ENCODE data around the gene DCXR.

Gene DCXR

GRCh38 chr17:82036634-82037091 lies 834 bp downstream of the DCXR start:
- no peak for DNase-seq

DNA sequence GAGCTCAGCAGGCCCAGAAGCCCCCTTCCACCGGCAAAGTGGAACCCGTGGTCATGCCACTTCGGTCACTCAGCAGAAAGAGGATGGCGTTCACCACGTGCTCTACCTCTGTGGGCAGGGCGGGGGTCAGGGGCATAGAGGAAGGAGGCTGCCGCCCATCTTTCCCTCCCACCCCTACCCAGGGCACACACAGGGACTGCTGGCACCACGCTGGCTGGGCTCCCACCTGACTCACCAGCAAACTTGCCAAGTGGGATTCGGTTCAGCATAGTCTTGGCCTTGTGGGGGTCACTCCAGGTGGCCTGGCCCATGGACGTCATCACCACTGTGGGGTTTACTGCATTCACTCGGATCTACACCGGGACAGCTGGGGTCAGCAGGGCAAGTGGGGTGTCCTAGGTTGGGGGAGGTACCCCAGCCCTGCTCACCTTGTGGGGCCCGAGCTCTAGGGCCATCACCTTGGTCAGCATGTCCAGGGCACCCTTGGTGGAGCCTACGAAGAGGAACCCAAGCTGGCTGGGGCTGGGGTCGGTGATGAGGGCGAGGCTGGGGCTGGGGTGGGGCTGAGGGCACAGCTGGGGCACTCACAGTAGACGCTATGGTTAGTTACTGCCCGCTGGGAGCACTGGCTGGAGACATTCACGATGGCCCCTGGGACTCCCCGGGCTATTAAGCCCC lies 1.4 kb downstream of the DCXR start:
- DNase-seq, result no peak

DNA sequence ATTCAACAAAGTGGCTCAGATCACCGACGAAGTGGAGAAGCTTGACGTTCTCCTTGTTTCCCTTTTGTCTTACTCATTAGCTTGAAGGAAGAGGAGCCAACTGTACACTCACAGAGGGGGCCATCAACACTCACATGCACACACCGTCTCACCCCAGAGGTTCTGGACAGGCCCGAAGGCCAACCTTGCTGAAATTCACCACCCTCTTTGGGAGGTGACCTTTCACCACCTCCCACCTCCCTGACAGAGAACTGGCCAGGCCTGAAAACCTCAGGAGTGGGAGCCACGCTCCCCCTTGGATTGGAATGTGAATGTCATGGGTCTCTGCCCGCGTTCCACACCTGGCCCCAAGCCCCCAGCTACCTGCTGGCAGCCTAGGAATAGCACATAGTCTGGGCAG lies 2.0 kb downstream of the DCXR start:
- no peak for DNase-seq

GRCh38 chr17:82034371-82035011 lies 3.0 kb downstream of the DCXR start:
- no peak for DNase-seq

DNA sequence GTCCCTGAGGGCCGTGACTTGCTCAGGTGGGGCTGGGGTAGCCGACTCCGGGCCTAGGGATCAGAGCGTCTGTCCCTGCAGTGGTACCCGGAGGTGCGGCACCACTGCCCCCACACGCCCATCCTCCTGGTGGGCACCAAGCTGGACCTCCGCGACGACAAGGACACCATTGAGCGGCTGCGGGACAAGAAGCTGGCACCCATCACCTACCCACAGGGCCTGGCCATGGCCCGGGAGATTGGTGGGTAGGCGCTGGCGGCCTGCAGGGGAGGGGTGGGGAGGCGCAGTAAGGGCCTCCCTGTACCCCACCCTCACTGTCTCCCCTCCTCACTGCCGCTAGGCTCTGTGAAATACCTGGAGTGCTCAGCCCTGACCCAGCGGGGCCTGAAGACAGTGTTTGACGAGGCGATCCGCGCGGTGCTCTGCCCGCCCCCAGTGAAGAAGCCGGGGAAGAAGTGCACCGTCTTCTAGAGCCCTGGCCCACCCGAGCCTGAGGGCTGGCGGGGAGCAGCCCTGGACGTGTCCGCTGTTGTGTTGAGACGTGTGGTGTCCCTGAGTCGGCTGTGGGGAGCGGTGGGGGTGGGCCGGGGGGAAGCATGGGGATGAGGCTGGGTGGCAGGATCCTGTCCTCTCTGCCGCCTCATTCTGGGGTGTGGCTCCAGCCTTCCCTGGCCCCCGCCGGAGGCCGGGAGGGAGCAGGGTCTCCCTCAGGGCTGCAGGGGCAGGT lies 4.0 kb downstream of the DCXR start:
- no peak for DNase-seq

DNA sequence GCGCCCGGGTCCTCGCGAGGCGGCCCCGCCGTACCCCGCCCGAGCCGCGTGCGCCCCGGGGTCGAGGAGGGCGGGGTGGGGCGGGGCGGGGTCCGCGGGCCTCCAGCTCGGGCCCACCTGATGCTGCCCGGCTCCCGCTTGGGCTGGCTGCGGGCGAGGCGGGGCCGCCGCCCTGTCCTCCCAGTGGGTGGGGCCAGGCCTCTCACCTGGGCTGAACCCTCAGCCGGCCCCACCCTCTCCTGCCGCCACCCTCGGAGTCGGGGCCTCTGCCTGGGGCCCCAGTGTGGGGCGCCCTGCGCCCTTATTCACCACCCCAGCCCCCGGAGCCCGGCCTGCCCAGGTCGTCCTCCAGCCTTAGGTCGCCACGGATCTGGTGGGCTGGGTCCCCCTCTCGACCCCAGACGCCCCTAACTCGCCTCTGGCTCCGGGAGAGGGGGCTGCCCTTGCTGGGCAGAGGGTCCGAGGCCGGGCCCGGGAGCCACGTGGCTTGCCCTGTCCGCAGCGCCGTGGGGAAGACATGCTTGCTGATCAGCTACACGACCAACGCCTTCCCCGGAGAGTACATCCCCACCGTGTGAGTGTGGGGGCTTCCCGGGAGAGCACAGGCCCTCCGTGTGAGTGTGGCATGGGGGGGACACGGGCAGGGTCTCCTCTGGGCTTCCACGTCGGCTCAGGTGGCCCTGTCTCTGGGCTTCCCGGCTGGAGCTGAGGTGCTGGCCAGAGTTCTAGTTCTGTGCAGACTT lies 5.4 kb downstream of the DCXR start:
- DNase-seq, result no peak

- DNase-seq, result no peak
These were observed 6.1 kb downstream of the DCXR start, which contains the start of gene RAC3 for GRCh38 chr17:82031303-82031884. TSS of gene RAC3 (plus strand) at chr17:82031678. CDS start at chr17:82031762, 84 bp downstream.

GRCh38 chr17:82030470-82031302 lies 6.8 kb downstream of the DCXR start:
- peak; percentile 78 for DNase-seq

DNA sequence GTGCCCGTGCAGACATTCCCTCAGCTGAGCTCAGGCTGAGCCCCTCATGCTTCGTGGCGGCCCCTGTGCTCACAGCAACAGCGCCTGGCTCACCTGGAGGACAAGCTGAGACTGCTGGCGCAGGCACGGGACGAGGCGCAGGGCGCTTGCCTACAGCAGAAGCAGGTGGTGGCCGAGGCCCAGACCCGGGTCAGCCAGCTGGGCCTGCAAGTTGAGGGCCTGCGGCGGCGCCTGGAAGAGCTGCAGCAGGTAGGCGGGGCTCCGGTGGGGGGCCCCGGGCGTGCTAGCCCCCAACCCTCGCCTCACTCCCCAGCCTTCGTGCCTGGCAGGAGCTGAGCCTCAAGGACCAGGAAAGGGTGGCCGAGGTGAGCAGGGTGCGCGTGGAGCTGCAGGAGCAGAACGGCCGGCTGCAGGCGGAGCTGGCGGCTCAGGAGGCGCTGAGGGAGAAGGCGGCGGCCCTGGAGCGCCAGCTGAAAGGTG lies 7.5 kb downstream of the DCXR start:
- no peak for DNase-seq

DNA sequence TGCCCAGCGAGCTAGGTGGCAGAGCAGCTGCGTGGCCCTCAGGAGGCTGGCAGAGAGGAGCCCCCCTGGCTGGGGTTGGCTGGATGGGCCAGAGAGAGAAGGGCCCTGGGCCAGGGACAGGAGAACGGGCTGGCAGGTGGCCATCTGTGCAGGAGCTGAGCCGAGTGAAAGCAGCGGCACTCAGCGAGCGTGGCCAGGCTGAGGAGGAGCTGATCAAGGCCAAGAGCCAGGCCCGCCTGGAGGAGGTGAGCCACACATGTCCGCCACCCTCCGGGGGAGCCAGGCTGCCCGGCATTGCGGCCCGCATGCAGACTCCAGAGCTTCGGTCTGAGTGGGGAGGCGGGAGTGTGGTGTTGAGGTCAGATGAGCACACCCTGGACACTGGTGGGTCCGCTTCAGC lies 8.1 kb downstream of the DCXR start:
- no peak for DNase-seq

GRCh38 chr17:82028966-82029365 lies 8.5 kb downstream of the DCXR start:
- DNase-seq, result no peak

- DNase-seq, result no peak
These were observed 9.3 kb downstream of the DCXR start for GRCh38 chr17:82028246-82028645.

GRCh38 chr17:82025401-82026107 lies 11.9 kb downstream of the DCXR start:
- no peak for DNase-seq

DNA sequence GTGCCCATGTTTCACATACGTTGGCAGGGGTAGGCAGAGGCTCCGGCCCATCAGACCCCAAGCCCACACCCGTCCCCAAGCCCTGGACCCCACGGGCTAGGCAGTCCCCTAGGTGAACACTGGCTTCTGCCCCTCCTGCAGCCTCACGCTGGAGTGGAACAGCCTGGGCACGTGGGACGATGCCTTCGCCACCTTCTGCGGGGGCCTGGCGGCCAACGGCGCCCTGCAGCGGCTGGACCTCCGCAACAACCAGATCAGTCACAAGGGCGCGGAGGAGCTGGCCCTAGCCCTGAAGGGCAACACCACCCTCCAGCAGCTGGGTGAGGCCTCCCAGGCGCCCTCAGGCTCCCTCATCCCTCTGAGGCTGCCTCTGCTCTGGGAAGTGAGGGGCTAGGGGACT lies 12.6 kb downstream of the DCXR start:
- no peak for DNase-seq

DNA sequence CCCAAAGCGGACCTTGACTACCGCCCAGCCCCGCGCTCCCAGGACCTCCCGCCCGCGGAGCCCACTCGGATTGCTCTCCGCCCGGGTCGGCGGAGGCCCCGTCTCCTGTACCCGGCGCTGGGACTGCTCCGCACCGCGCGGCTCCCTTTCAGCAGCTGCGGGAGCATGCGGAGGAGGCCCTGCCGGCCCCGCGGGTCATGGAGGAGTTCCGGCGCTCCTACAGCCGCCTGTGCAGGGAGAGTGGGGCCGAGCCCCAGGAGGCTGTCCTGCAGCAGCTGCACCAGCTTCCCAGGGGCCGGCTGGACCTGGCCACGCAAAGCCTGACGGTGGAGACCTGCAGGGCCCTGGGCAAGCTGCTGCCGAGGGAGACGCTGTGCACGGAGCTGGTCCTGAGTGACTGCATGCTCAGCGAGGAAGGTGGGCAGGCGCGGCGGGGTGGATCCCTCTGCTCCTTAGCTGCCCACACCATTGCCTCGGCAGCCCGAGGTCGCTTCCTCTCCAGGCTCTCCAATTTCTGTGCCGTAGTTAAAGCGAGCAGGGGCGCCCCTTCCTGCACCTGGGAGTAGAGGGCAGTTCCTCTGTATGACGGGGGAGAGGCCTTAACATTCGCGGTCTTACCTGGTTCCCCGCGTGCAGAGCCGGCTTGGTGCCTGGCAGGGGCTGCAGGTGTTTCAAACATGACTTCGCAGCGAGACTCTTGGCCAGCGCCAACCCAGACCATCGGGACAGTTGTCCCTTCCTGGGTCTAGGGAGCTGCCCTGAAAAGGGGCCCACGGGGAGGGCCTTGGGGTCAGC lies 13.9 kb downstream of the DCXR start:
- no peak for DNase-seq

GRCh38 chr17:82022981-82023446 lies 14.5 kb downstream of the DCXR start, which contains the start of gene LRRC45:
TSS of gene LRRC45 (plus strand) at chr17:82023305. CDS start at chr17:82023644, 339 bp downstream.
- DNase-seq, result peak; percentile 100

DNA sequence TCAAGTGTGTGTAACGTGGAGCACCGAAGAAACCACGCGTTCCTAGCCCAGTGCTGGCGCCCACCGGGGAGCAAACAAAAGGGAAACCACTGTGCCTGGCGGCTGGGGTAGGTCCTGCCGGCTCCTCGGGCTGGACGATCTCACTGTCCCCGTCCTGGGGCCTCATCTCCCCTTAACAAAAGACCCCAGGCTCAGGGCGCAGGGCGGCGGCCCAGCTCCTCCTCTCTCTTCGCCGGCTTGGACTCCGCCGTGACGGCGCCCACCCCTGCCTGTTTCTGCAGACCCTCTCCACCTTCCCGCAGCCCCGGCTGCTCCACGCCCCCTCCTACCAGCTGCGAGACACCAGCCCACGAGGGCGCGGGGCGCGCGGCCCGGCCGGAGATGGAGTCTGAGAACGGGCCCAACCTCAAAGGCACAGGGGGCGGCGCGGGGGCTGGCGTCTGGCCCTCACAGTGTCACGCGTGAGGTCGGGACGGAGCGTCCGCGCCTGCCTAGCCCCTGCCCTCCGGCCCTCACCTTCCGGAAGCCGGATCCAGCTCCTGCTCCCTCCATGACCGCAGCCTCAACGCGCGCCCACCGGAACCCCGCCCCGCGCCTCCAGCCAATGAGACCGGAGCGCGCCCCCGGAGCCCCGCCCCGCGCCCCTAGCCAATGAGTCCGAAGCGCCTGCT lies 15.1 kb downstream of the DCXR start, which contains the start of gene CENPX:
TSS of gene CENPX (minus strand) at position 569 of the 671 bp plus-strand sequence. CDS start at position 552, 17 bp downstream.
- no peak for DNase-seq

GRCh38 chr17:82021900-82022309 lies 15.6 kb downstream of the DCXR start:
- no peak for DNase-seq
